AG04449 (cell line): ENCODE results near the gene DNAJB13.

Source experiments
- CTCF ChIA-PET: fragments of 350-600 bp; formaldehyde crosslinking; extraction: SDS; loops from one replicate; lab custom pipeline; 2021; ENCODE audit warnings: antibody characterized with exemption; lab: Yijun Ruan, JAX
- POLR2A ChIA-PET: fragments of 400-600, 350-600 bp; formaldehyde crosslinking; extraction: SDS; loops from one replicate; lab custom pipeline; 2020; ENCODE audit warnings: antibody characterized with exemption, inconsistent platforms; lab: Yijun Ruan, JAX
- DNase-seq: peaks from one replicate; pipeline ENCODE4 v3.0.0-alpha.2; 2010; ENCODE audit warnings: low read depth, low spot score
- H3K4me3 ChIP-seq: 2 replicates; pipeline ENCODE4 v1.5.1; 2011; ENCODE audit warnings: low read depth, mild to moderate bottlenecking, control low read depth, low read length
- TF ChIP-seq, protein P1 (sequence below): IDR thresholded peaks from one replicate; pipeline ENCODE4 v1.5.1; 2011; ENCODE audit warnings: mild to moderate bottlenecking, moderate library complexity, low read length, control low read depth, inconsistent platforms; ENCODE audit not compliant: insufficient read depth; ENCODE audit errors: missing control alignments

DNAJB13 gene

DNA sequence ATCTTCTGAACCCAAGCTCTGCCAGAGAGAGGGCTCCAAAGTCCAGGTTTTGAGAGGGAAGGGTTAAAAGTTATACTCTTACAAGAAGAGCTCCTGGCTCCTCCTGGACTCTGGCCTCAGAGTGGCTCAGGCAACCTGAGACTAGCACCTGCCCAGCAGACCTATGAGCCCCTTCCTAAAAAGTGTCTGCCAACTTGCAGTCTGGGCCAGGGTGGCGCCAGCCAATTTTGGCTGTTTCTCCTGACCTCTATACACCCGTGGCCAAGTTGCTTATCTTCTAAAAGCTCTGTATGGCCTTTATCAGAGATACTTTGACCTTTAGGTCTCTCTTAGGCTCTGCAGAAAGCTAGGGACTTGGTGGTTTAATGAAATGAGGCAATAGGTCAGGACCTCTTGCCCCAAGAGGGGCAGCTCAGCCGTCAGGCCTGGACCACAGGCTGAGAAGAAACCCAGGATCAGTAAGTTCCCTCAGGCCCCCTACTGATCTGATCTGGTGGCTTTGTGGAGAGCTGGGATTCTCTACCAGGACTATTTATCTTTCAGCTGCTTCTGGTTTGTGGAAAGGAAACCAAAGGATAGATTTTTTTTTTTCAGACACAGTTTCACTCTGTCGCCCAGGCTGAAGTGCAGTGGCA lies 68.4 kb downstream of the DNAJB13 start:
- no peak overlapping the region for H3K4me3 ChIP-seq
- POLR2A ChIA-PET, result no interaction called here
- DNase-seq, result no peak
- TF ChIP-seq, protein P1, sequence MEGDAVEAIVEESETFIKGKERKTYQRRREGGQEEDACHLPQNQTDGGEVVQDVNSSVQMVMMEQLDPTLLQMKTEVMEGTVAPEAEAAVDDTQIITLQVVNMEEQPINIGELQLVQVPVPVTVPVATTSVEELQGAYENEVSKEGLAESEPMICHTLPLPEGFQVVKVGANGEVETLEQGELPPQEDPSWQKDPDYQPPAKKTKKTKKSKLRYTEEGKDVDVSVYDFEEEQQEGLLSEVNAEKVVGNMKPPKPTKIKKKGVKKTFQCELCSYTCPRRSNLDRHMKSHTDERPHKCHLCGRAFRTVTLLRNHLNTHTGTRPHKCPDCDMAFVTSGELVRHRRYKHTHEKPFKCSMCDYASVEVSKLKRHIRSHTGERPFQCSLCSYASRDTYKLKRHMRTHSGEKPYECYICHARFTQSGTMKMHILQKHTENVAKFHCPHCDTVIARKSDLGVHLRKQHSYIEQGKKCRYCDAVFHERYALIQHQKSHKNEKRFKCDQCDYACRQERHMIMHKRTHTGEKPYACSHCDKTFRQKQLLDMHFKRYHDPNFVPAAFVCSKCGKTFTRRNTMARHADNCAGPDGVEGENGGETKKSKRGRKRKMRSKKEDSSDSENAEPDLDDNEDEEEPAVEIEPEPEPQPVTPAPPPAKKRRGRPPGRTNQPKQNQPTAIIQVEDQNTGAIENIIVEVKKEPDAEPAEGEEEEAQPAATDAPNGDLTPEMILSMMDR, result no peak
- CTCF ChIA-PET, result interaction anchor here (0.6 kb wide), 1 partner anchor 117 kb away, joined by 4 read pairs; no protein-coding TSS in a partner anchor

DNA sequence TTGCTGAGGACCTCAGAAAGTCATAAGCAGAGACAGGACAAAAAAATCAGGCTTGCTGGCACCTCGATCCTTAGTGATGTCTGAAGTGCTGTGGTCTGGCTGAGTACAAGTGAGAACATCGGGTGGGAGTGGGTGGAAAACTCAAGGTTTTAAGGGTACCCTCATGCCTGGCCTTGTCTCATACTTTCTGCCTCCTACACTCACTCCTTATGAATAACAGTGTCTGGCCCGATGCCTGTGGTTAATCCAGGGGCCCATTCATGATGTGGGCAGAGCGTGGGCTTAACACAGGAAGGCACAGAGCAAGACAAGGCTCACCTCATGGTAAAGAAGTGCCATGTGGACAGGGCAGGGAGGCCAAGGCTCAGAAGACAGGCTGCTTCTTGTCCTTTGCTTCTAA lies 69.0 kb downstream of the DNAJB13 start:
- no peak overlapping the region for H3K4me3 ChIP-seq
- ChIA-PET CTCF (interaction anchor here (0.6 kb wide), 1 partner anchor 116 kb away, joined by 4 read pairs; no protein-coding TSS in a partner anchor), POLR2A (no interaction called here)
- no peak for DNase-seq
- TF ChIP-seq, protein P1, result no peak
